HepG2 (cell line): Measurements from ENCODE around the gene FTL. TPM values are rescaled to one million over a fixed set of nuclear protein-coding genes. Genes with fewer than 3 reads are reported as not detected.

Experiments used
- ATRX ChIP-seq: sonication (generic); formaldehyde crosslinking; IDR thresholded peaks from 2 replicates; pipeline ENCODE4 v1.4.0; 2020; ENCODE audit warnings: missing genetic modification reagents, borderline replicate concordance
- DPF2 ChIP-seq: sonication (generic); formaldehyde crosslinking; IDR thresholded peaks from 2 replicates; pipeline ENCODE4 v1.4.0; 2020; ENCODE audit warnings: mild to moderate bottlenecking, low read depth, missing genetic modification reagents, borderline replicate concordance
- E2F1 ChIP-seq: sonication (generic); formaldehyde crosslinking; IDR thresholded peaks from 2 replicates; pipeline ENCODE4 v1.5.0; 2020; ENCODE audit warnings: missing genetic modification reagents
- FOXK1 ChIP-seq: sonication (generic); formaldehyde crosslinking; IDR thresholded peaks from 2 replicates; pipeline ENCODE4 v1.4.0; 2020; ENCODE audit warnings: low read depth, missing genetic modification reagents, borderline replicate concordance
- HNRNPH1 ChIP-seq: fragments of 200-400 bp; formaldehyde crosslinking; optimal IDR thresholded peaks from 2 replicates; pipeline ENCODE3; 2017; ENCODE audit warnings: mild to moderate bottlenecking, low read depth, low read length
- HOXA3 ChIP-seq: sonication (generic); formaldehyde crosslinking; IDR thresholded peaks from 2 replicates; pipeline ENCODE4 v1.5.0; 2020; ENCODE audit warnings: missing genetic modification reagents
- HOXA5 ChIP-seq: sonication (generic); formaldehyde crosslinking; IDR thresholded peaks from 2 replicates; pipeline ENCODE4 v1.4.0; 2020; ENCODE audit warnings: missing genetic modification reagents
- KAT8 ChIP-seq: IDR thresholded peaks from 2 replicates; pipeline ENCODE4 v1.6.1; 2016; ENCODE audit warnings: missing genetic modification reagents, missing compliant biosample characterization
- MED13 ChIP-seq: sonication (generic); formaldehyde crosslinking; IDR thresholded peaks from 2 replicates; pipeline ENCODE4 v1.5.0; 2020; ENCODE audit warnings: missing genetic modification reagents
- PBX3 ChIP-seq: sonication (generic); formaldehyde crosslinking; IDR thresholded peaks from 2 replicates; pipeline ENCODE4 v1.8.1; 2023; ENCODE audit warnings: missing genetic modification reagents, inconsistent platforms, borderline replicate concordance
- POLR2AphosphoS5 ChIP-seq: IDR thresholded peaks from 2 replicates; pipeline ENCODE4 v1.6.1; 2012; ENCODE audit warnings: low read depth, low read length
- SP1 ChIP-seq, 2 experiments: fragments of 450-650 bp in 1 of 2; sonication (generic) in 1 of 2; formaldehyde crosslinking in 1 of 2; IDR thresholded peaks; 2 replicates each; pipeline versions ENCODE4 v1.4.0 to v1.6.1; 2016 to 2020; ENCODE audit warnings: missing genetic modification reagents in 1 of 2
- ZBTB14 ChIP-seq: sonication (generic); formaldehyde crosslinking; IDR thresholded peaks from 2 replicates; pipeline ENCODE4 v1.4.0; 2020; ENCODE audit warnings: missing genetic modification reagents
- ZKSCAN1 ChIP-seq: fragments of 150-350 bp; IDR thresholded peaks from 2 replicates; pipeline ENCODE4 v1.6.1; 2014; ENCODE audit warnings: low read length
- ZMYM2 ChIP-seq: sonication (generic); formaldehyde crosslinking; IDR thresholded peaks from 2 replicates; pipeline ENCODE4 v1.8.0; 2022; ENCODE audit warnings: mild to moderate bottlenecking, missing genetic modification reagents
- ZNF234 ChIP-seq: sonication (generic); formaldehyde crosslinking; conservative IDR thresholded peaks from 2 replicates; pipeline ENCODE4 v1.5.1; 2020; ENCODE audit warnings: mild to moderate bottlenecking, missing genetic modification reagents
- ZNF235 ChIP-seq: sonication (generic); formaldehyde crosslinking; IDR thresholded peaks from 2 replicates; pipeline ENCODE4 v1.8.1; 2023; ENCODE audit warnings: mild to moderate bottlenecking, missing genetic modification reagents, borderline replicate concordance
- ZNF761 ChIP-seq: sonication (generic); formaldehyde crosslinking; conservative IDR thresholded peaks from 2 replicates; pipeline ENCODE4 v1.4.0; 2020; ENCODE audit warnings: mild to moderate bottlenecking, missing genetic modification reagents
- ZNF772 ChIP-seq: sonication (generic); formaldehyde crosslinking; IDR thresholded peaks from 2 replicates; pipeline ENCODE4 v1.5.0; 2020; ENCODE audit warnings: mild to moderate bottlenecking, missing genetic modification reagents
- ZNF788 ChIP-seq: sonication (generic); formaldehyde crosslinking; IDR thresholded peaks from 2 replicates; pipeline ENCODE4 v1.5.0; 2020; ENCODE audit warnings: mild to moderate bottlenecking, missing genetic modification reagents, borderline replicate concordance
- ZNF83 ChIP-seq: sonication (generic); formaldehyde crosslinking; IDR thresholded peaks from 2 replicates; pipeline ENCODE4 v1.4.0; 2020; ENCODE audit warnings: missing genetic modification reagents, mild to moderate bottlenecking, borderline replicate concordance
- polyA plus RNA-seq, 8 experiments: library from polyadenylated mRNA; depleted of rRNA in 3 of 8; stranded (reverse) in 7 of 8; unstranded in 1 of 8; fragments of >200 nt; fragmentation: Illumina TruSeq in 4 of 8; extraction: Trizol in 4 of 8; gene quantifications; 2 replicates each; pipeline versions ENCODE4 v1.2.1 to v1.2.3, GENCODE V29; 2011 to 2016; ENCODE audit warnings: low read depth in 4 of 8, missing spikeins in 1 of 8, mixed read lengths in 1 of 8; ENCODE audit not compliant: insufficient read depth in 1 of 8
- total RNA-seq, 5 experiments: library from RNA; depleted of rRNA; stranded (reverse); fragments of >200 nt; fragmentation: Illumina TruSeq; extraction: Trizol; gene quantifications; 2 replicates each; pipeline ENCODE4 v1.2.3, GENCODE V29; 2016; ENCODE audit warnings: low read depth in 1 of 5
- TF ChIP-seq, protein P1 (sequence below): sonication (generic); formaldehyde crosslinking; IDR thresholded peaks from 2 replicates; pipeline ENCODE4 v1.5.1; 2020; ENCODE audit warnings: mild to moderate bottlenecking, moderate library complexity, missing genetic modification reagents

The FTL gene
- total and polyA plus RNA-seq, 2 of the 13 experiments (the other 11 are each of a cell fraction or from before 2014, with no cell fraction given), result 2,721 to 8,800 TPM

- TF ChIP-seq ZMYM2 (CRISPR knock-in tag), result peak; percentile 40; the same call in 1 of the 2 replicates
- TF ChIP-seq ZNF234 (CRISPR knock-in tag), result no peak
- TF ChIP-seq ZNF235, result 0 out of 2 replicates have a peak, but pooled peaks have one; percentile 46
- no peak for TF ChIP-seq ATRX (CRISPR knock-in tag)
- TF ChIP-seq ZKSCAN1, result no peak
- no peak for TF ChIP-seq ZBTB14 (CRISPR knock-in tag)
- TF ChIP-seq KAT8, result 0 out of 2 replicates have a peak, but pooled peaks have one; percentile 4
- no peak for TF ChIP-seq ZNF788
- no peak for TF ChIP-seq ZNF83 (CRISPR knock-in tag)
- TF ChIP-seq POLR2AphosphoS5, result peak; percentile 57
- TF ChIP-seq DPF2, result no peak
- peak; percentile 7; the same call in 1 of the 2 replicates for TF ChIP-seq FOXK1
- TF ChIP-seq PBX3 (CRISPR knock-in tag), result 0 out of 2 replicates have a peak, but pooled peaks have one; percentile 47
- TF ChIP-seq HNRNPH1, result no peak
- TF ChIP-seq ZNF772 (CRISPR knock-in tag), result no peak
- 0 out of 2 replicates have a peak, but pooled peaks have one; percentile 7 for TF ChIP-seq HOXA3
- no peak for TF ChIP-seq HOXA5 (CRISPR knock-in tag)
- no peak for TF ChIP-seq MED13 (CRISPR knock-in tag)
- TF ChIP-seq SP1 (IDR thresholded peaks at IDR 0.05), result no peak
- TF ChIP-seq SP1 (CRISPR knock-in tag; IDR thresholded peaks at IDR 0.05), result 0 out of 2 replicates have a peak, but pooled peaks have one; percentile 5
- peak; percentile 37; the same call in 1 of the 2 replicates for TF ChIP-seq E2F1
- no peak for TF ChIP-seq ZNF761 (CRISPR knock-in tag)
- TF ChIP-seq, protein P1, sequence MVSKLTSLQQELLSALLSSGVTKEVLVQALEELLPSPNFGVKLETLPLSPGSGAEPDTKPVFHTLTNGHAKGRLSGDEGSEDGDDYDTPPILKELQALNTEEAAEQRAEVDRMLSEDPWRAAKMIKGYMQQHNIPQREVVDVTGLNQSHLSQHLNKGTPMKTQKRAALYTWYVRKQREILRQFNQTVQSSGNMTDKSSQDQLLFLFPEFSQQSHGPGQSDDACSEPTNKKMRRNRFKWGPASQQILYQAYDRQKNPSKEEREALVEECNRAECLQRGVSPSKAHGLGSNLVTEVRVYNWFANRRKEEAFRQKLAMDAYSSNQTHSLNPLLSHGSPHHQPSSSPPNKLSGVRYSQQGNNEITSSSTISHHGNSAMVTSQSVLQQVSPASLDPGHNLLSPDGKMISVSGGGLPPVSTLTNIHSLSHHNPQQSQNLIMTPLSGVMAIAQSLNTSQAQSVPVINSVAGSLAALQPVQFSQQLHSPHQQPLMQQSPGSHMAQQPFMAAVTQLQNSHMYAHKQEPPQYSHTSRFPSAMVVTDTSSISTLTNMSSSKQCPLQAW (CRISPR knock-in tag), result 0 out of 2 replicates have a peak, but pooled peaks have one; percentile 0
Observed at GRCh38 chr19:48966541-48967345, 1.6 kb downstream of the FTL start (continued).
